PC-3 (cell line): Measurements from ENCODE around the gene GAGE12J.

Experiments
- EZH2 ChIP-seq: fragments of 300-600 bp; sonication (generic); IDR thresholded peaks from one replicate; pipeline ENCODE4 v1.6.1; 2017; ENCODE audit warnings: antibody characterized with exemption, mild to moderate bottlenecking, low read length; ENCODE audit not compliant: unreplicated experiment
- TF ChIP-seq, protein P1 (sequence below): fragments of 300-600 bp; sonication (generic); conservative IDR thresholded peaks from 2 replicates; pipeline ENCODE4 v1.5.1; 2017; ENCODE audit warnings: antibody characterized with exemption, low read depth, mild to moderate bottlenecking, low read length

DNA sequence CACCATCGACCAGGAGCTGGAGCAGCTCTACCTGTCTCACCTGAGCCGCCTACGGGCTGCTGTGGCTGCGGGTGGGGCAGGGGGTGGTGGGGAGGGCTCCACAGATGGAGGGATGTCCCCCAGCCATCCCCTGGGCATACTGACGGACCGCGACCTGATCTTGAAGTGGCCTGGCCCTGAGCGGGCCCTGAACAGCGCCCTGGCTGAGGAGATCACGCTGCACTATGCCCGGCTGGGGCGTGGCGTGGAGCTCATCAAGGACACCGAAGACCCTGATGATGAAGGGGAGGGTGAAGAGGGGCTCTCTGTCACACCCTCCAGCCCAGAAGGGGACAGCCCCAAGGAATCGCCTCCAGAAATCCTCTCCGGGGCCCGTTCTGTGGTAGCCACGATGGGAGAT, 35.7 kb upstream of the GAGE12J start:
- TF ChIP-seq, protein P1, sequence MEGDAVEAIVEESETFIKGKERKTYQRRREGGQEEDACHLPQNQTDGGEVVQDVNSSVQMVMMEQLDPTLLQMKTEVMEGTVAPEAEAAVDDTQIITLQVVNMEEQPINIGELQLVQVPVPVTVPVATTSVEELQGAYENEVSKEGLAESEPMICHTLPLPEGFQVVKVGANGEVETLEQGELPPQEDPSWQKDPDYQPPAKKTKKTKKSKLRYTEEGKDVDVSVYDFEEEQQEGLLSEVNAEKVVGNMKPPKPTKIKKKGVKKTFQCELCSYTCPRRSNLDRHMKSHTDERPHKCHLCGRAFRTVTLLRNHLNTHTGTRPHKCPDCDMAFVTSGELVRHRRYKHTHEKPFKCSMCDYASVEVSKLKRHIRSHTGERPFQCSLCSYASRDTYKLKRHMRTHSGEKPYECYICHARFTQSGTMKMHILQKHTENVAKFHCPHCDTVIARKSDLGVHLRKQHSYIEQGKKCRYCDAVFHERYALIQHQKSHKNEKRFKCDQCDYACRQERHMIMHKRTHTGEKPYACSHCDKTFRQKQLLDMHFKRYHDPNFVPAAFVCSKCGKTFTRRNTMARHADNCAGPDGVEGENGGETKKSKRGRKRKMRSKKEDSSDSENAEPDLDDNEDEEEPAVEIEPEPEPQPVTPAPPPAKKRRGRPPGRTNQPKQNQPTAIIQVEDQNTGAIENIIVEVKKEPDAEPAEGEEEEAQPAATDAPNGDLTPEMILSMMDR = no peak
- no peak for TF ChIP-seq EZH2
